Activated CD4-positive, alpha-beta T cell treated with anti-CD3 and anti-CD28 coated beads for 24 hours (primary cell): ENCODE data around the gene ATP6V0A4.
"Not testable (repeated sequence)": the region's sequence is repeated elsewhere in the genome, so short reads cannot be mapped to it uniquely, and the experiment has no call there.

Experiments
- DNase-seq, 2 donors: peaks; one replicate each; pipeline ENCODE4 v3.0.0-alpha.2; 2020; ENCODE audit warnings: low read depth in 2 of 2

Gene ATP6V0A4

DNA sequence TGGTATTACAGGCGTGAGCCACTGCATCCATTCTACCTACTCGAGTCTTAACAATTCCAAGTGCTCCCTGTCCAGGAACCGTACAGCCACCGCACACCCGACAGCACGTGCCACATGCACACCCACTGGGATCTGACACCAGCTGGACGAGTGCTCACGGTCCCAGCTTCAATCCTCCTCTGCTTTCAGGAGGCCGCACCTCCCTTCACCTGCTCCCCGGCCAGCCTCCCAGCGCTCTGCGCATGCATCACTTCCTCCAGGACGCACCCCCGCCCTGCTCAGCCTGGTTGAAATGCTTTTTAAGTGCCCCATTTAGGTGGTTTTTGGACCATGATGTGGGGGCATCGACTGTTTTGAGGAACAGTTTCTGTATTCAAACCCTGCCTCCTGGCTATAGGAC, 47.5 kb downstream of the ATP6V0A4 start:
- no peak for DNase-seq

DNA sequence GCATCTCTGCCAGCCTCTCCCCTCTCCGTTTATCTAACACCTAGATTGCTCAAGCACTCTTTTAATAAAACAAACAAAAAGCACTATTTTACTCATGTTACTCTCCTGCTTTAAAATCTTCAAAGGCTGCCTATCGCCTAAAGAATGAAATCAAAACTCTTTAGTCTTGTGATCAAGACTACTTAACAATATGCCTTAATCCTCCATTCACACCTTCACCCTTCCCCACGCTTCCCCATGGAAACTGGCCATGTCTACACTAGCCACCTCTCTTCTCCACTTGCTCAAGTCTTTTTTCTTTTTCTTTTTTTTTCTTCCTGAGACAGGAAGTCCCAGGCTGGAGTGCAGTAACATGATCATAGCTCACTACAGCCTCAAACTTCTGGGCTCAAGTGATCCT, 48.0 kb downstream of the ATP6V0A4 start:
- DNase-seq: no peak

DNA sequence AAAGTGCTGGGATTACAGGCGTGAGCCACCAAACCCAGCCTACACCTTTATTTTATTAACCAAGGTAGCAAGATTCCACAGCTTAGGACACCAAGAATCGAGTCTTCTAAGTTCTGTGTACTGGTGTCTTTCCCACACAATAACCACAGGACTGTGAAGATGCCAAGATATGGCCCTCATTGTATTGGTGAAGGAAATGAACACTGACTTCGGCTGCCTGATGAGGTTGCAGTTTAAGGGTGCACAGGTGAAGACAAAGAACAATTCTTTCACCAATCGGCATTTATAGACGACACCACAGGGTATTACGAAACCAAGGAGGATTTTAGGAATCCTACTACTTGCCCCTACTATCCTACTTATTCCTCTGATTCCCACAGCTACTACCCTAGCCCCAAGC, 49.3 kb downstream of the ATP6V0A4 start:
- no peak for DNase-seq

DNA sequence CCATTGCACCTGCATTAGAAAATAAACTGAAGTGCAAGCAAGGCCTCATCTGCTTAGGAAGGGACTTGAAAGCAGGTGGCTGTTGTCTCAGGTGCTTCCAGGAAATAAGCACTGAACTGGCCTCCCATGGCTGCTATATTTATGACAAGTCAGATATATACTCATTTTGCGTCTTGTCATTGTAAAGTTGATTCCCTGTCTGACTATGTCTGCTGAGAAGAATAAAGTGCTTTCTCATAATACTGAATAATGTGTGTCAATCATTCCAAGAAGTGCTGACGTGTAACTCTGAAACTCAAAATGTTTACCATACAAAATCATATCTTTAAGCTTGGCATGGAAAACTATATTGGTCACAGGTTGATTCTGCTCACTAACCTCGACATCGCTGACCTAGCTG, 51.9 kb downstream of the ATP6V0A4 start:
- DNase-seq: no peak

DNA sequence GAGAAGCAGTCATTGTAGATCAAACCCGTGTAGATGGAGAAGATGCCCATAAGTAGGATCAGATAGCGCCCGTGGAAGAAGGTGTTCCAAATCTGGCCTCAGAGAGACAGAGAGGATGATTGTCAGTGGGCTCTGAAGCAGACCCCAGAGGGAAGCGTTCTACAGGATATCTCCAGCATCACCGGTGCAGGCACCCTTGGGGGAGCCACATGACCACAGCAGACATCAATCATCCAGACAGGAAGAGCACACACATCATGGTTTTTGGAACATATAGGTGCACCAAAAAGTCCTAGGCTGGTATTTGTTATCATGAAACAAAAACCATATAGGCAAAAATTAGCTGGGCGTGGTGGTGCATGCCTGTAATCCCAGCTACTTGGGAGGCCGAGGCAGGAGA, 52.8 kb downstream of the ATP6V0A4 start:
- DNase-seq: no peak

DNA sequence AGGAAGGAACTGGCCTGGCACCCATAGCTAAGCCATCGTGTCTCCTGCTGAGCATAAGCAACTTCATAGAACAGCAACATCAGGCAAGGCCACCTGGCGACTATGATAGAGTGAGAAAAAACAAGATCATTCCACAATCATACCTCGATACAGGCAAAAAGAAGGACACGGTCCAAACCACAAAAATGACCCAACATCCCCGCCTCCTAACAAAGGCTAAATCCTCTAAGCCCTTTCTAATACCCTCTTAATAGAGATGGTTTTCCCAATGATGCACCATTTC, 56.6 kb downstream of the ATP6V0A4 start:
- no peak for DNase-seq

DNA sequence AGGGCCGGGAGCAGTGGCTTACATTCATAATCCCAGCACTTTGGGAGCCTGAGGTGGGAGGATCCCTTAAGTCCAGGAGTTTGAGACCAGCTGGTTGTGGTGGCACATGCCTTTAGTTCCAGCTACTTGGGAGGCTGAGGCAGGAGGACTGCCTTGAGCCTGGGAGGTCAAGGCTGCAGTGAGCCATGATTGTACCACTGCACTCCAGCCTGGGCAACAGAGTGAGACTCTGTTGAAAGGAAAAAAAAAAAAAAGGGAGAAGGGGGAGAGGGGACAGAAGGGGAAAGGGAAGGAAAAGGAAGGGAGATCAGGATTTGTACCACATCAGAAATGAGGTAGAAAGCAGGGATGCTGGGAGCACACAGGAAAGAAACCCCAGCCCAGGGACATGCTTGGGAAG, 58.1 kb downstream of the ATP6V0A4 start:
- no peak for DNase-seq

DNA sequence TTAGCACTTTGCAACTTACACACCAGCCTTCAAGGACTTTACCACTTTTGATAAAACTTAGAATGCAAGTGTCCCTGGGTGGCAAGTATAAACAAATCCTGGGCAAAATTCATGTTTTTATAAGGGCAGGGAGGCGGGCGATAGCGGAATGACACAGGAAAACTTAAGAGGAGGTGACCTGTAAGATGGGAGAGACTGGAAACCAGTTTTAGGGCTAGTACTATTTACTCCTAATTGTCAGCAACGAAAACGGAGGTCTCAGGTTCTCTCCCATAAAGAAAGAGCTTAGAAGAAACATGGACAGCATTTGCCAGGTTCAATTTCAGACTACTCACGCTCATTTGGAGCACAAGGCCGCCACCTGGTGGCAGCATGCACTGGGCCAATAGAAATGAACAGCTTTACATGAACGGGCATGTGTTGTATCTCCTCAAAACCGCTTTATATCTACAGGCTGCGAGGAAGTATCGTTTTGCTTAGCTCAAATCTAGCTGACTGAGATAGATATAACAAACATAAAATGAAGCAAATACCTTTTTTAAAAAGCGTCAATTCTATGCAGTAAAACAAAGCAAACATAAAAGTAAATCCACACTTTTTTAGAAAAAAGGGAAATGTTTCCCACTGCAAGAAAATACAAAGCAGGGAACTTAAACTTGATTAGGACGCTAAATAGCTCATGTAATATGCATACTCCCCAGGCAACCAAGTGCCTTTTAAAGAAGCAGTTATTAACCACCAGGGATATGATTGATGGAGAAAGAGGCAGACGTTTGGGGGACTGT, 59.3 kb downstream of the ATP6V0A4 start:
- peak; percentile 74 to 80 for DNase-seq

DNA sequence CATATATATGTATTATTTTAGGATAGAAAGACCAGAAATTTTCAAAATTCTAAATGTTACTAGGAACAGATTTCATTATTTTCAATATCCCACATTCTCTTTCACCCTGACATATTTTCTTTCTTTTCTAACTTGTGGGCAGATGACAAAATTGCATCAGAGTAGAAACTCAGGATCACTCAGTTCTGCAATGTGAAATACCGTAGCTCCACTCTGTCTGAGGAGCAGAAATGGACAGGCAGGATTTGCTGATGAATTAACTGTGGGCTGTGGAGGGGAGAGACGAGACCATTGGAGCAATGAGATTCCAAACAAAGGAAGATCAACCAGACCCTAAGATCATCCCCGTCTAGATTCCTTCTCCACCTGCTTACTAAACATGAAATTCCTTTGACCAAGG, 59.9 kb downstream of the ATP6V0A4 start:
- DNase-seq: no peak

DNA sequence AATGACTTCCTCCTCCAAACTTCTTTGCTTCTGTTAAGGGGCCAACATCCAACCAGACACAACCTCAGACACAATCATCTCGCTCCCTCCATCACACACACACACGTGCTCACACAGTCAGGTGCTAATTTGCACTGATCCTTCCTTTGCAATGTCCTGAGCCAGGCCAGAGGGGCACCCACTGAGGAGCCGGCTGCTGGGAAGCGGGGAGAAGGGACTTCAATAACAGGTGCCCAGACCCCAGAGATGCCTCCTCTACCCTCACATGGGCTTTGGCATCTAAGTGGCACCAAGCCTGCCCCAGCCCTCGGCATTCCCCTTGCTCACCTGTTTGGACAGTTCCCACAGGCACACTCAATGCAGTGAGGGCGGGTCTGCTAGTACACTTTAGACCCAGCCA, 62.6 kb downstream of the ATP6V0A4 start:
- no peak for DNase-seq

DNA sequence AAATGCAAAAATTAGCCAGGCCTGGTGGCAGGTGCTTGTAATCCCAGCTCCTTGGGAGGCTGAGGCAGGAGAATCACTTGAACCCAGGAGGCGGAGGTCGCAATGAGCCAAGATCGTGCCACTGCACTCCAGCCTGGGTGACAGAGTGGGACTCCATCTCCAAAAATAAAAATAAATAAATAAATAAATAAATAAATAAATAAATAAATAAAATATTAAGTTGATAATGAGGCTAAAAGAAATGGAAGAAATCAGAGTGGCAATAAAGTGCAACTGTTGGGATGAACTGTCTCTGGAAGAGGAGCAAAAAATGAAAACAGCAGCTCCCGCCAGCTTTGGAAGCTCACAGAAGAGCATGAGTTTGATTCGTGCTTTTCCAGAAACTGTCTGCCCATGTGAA, 66.3 kb downstream of the ATP6V0A4 start:
- not testable (repeated sequence) for DNase-seq

DNA sequence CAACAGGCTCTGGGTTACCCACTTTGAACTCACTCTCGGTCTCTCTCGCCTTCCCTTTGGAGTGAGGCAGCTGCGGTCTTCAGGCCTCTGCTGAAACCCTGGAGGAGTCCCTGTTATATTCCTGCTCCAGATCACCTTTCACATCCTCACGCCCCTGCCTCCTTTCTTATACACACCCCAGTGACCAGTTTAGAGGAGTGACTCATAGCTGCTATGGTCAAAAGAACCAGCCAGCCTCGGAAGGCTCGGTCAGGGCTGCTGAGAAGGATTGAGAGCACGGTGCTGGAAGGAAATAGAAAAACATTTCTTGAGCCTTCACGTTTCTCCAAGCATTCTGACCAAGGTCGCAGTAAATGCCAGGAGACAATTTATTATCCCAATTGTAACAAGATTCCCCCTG, 68.6 kb downstream of the ATP6V0A4 start:
- no peak for DNase-seq

DNA sequence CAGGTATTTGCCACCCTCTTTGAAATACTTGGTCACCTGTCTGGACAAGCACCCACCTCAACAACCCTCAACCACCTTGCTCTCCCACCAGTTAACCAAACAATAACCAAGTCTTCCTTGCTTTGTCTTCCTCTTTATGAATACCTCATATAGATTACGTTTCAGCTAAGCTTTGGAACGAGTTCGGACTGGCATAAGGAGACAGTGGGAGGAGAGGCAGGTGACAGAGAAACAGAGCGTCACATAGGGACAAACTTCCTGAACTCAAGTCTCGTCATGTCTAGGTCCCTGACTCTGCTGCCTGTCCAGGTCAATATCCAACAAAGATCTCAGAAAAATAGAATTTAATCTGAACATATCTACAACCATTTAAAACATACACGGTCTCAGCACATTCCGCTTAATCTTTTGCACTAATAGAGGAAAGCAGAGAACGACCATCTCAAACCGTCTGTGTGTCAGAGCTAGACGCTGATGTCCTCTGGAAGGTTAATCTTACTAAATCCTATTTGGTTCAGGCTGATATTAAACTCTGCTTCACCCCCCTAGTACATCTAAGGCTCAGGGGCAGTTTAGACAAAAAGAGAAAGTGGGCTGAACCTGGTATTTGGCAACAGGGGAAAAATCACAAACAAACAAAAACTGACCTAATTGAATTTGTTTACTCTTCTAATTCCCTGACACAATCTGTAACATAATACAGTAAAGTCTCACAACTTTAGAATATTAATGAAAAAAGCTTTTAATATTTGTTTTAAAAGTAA, 70.5 kb downstream of the ATP6V0A4 start:
- DNase-seq: no peak

DNA sequence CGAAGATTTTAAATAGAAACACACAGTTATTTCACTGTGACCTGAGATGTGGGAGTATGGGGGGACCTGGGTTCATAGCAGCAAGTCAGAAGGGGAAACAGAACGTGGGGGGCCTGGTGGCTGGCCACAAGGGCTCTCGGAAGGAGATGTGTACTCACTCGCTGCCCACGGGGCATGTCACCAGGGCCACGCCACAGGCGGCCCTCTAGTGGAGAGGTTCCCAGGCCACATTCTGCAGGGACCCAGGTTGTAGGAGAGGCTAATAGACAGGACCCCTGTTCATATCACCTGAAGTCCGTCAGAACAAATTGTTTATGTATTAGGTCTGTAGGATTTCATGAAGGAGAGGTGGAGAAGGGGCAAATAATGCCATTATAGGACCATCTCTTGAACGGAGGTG, 71.7 kb downstream of the ATP6V0A4 start:
- DNase-seq: no peak

DNA sequence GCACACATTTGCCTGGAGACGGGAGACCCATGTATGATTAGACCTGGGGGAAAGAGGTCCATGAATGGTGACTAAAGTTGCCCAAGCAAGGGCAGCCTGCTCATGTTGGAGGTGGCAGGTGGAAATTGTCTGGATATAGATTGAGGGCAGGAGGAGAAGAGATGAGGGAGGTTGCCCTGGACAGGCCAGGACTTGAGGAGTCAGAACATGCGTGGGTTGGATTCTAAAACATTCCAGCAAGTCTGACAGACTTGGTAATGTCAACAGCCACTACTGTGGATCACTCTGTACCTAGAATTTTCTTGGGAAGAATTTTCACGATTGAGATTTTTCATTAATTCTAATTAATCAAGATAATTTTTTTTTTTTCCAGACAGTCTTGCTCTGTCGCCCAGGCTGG, 77.7 kb downstream of the ATP6V0A4 start:
- no peak for DNase-seq

DNA sequence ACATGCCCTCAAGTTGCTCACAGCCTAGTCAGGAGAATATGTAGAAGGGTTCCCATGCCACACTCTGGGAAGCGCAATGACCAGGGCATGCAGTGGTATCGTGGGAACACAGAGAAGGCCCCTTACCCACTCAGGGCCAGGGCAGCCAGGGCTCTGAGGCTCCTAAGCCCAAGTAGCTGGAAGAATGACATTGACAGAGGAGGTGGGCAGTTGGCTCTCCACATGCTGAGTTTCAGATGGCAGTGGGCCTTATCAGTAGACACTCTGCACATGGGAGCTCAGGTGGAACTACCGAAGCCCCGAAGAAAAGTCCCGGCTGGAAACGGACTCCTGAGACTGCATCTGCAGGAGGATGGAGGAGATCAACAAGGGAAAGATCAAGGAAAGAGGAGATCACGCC, 81.1 kb downstream of the ATP6V0A4 start:
- DNase-seq: no peak

DNA sequence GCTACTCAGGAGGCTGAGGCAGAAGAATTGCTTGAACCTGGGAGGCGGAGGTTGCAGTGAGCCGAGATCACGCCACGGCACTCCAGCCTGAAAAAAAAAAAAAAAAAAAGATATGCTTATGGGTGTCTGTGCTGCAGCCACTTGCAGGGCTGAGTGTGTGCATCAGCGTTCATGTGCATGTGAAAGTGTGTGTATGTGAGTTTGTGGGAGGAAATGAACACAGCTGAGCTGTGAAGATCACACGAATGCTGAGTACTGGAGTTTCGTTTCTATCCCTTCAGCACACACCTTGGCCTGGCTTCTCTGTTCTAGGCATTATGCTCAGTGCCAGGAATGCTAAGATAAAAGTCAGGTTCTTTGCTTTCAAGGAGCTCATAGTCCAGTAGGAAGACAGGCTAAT, 84.8 kb downstream of the ATP6V0A4 start:
- no peak for DNase-seq

DNA sequence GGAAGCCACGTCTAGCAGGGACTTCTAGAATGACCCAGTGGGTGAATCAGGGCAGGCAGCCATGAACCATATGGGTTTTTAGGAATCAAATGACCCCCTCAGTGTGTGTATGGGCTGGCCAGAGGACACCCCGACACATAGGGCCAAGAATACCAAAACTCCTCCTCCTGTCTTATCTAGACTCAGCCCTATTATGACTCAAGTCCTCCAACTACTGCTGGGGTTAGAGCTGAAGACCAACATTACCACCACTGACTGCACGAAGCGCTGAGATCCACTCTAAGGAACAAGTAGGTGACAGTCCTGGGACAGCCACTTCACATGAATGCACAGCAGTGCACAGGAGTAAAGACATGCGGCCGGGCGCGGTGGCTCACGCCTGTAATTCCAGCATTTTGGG, 85.3 kb downstream of the ATP6V0A4 start:
- no peak for DNase-seq

DNA sequence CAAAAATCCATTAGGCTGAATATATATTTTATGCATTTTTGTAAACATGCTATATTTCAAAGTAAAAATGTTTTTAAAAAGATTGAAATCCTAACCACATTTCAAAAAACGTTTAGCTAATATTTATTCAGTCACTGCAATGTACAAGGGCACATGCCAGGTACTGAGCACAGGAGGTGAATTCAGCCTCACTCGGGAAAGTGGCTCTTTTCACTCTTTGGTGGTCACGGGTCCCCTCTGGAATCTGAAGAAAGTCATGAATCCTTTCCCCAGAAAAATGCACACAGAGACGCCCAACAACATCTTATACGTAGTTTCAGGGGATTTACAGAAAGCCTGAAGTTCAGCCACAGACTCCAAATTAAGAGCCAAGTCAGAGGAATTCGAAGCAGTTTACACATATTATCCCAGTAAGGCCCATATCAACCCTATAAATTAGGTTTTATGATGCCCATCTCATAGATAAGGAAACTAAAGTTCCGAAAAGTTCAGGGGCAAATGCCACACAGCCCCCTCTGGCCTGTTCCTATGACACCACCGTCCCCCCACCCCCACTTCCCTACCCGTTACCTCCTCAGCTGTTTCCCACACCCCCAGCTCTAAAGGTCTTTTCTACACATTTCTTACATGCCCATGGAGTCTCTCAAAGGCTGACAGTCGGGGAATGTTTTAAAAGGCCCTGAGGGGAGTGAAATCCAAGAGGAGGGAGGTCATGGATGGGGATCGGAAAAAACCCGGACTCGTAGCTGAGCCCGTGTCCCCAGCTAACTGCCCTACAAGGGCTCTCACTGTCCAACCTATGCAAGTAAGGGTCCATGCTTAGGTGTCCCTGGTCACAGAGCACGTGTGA, 87.2 kb downstream of the ATP6V0A4 start:
- DNase-seq: no peak

DNA sequence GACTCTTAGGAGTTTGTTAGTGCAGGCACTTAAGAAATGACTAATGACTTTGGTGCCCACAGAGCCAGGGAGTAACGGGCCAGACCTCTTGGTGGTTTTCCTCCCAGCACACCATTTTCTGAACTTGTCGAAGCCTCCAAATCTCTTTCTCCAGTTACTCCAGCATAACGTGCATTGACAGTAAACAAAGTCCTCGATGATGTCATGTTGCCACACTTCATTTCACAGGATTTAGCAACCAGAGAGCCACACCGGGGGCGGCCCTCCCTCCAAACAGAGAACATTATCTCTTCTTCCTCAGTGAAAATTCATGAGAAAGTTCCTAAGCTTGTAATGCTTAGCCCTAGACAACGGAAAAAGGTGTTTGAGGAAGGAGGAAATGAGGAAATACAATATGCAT, 92.8 kb downstream of the ATP6V0A4 start:
- no peak for DNase-seq

DNA sequence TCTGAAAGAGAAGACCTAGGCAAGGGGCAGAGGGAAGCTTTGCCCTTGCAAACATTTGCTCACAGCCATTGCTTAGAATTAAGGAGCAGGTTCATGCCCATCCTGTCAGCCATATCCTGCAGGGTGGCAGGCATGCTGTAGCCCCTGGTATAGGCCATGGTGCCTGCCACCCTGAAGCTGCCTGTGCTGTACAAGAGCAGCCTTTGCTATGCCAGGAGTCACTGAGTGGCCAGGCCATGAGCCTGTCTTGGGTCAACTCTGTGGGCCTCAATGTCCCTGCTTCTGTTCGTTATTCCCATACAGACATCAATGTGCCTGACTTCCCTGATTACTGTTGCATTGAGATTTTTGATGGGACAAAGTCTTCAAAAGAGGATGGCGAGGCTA, 96.5 kb downstream of the ATP6V0A4 start:
- DNase-seq: no peak

DNA sequence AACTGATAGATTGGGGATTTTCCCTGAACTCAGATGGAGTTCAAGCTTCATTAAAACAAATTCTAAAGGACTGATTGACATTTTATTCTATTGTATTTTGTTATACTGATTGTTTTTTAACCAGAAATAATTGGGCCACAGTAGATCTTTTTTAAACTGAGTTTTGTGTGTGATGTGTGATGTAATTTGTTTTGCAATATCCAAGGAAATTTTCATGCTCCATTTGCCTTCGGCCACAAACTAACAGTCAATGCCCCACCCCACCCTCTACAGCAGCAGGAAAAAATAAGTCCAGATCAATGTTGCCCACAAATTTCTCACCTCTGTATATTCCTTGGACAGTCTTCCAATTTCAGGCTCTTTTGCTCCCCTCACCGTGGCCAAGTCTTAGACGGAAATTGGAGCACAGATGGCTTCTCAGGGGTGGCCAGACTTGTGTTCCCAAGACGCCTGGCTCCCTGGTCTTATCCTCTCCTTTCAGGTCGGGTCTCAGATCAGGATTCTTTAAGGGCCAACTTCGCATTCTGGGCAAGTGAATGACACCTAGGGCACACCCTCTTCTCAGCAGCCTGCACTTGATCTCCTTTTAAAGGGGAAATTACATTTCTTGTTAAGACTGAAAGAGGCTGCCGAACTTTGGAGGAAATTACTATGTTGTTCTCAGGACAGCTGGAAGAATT, 97.0 kb downstream of the ATP6V0A4 start, which contains the start of gene SVOPL:
Gene SVOPL (minus strand): TSS at position 506 of the 680 bp plus-strand sequence. CDS start 22,317 bp downstream, outside the sequence.
- no peak for DNase-seq
